Stimulated activated CD4-positive, alpha-beta T cell treated with anti-CD3 and anti-CD28 coated beads, Interleukin-2, amount 100 ng/mL, for 48 hours (primary cell): ENCODE measurements around the gene DCC.

Source experiments
- DNase-seq, 2 donors: peaks; one replicate each; pipeline ENCODE4 v3.0.0-alpha.2; 2020

The DCC gene

GRCh38 chr18:52715991-52716390 is 376.0 kb downstream of the DCC start:
- DNase-seq: no peak

- no peak for DNase-seq
Observed at GRCh38 chr18:52716973-52717372, 377.0 kb downstream of the DCC start.

GRCh38 chr18:52722904-52723303 is 382.9 kb downstream of the DCC start:
- no peak for DNase-seq

- no peak for DNase-seq
Observed at GRCh38 chr18:52723550-52723970, 383.6 kb downstream of the DCC start.

GRCh38 chr18:52730972-52731619 is 391.1 kb downstream of the DCC start:
- no peak for DNase-seq

GRCh38 chr18:52738946-52739345 is 398.9 kb downstream of the DCC start:
- DNase-seq: no peak

GRCh38 chr18:52746986-52747385 is 407.0 kb downstream of the DCC start:
- no peak for DNase-seq

- no peak for DNase-seq
Observed at GRCh38 chr18:52747869-52748268, 407.9 kb downstream of the DCC start.

GRCh38 chr18:52748343-52748742 is 408.3 kb downstream of the DCC start:
- no peak for DNase-seq

- no peak for DNase-seq
Observed at GRCh38 chr18:52749542-52749941, 409.5 kb downstream of the DCC start.

- DNase-seq: no peak
Observed at GRCh38 chr18:52750995-52751394, 411.0 kb downstream of the DCC start.

GRCh38 chr18:52764316-52764715 is 424.3 kb downstream of the DCC start:
- DNase-seq: no peak

GRCh38 chr18:52766002-52766545 is 426.1 kb downstream of the DCC start:
- DNase-seq: no peak

- DNase-seq: no peak
Observed at GRCh38 chr18:52781113-52781512, 441.1 kb downstream of the DCC start.

GRCh38 chr18:52791321-52791720 is 451.3 kb downstream of the DCC start:
- no peak for DNase-seq

- DNase-seq: no peak
Observed at GRCh38 chr18:52812834-52813233, 472.8 kb downstream of the DCC start.

GRCh38 chr18:52813635-52814416 is 473.8 kb downstream of the DCC start:
- no peak for DNase-seq

- DNase-seq: no peak
Observed at GRCh38 chr18:52815651-52816050, 475.7 kb downstream of the DCC start.

- DNase-seq: no peak
Observed at GRCh38 chr18:52816121-52816520, 476.1 kb downstream of the DCC start.

GRCh38 chr18:52822160-52822559 is 482.2 kb downstream of the DCC start:
- DNase-seq: no peak

GRCh38 chr18:52824126-52824525 is 484.1 kb downstream of the DCC start:
- DNase-seq: no peak

- no peak for DNase-seq
Observed at GRCh38 chr18:52826994-52827393, 487.0 kb downstream of the DCC start.

- DNase-seq: no peak
Observed at GRCh38 chr18:52829320-52829719, 489.3 kb downstream of the DCC start.

GRCh38 chr18:52829876-52830405 is 489.9 kb downstream of the DCC start:
- no peak for DNase-seq
